SK-N-SH treated with all-trans-retinoic acid at 6 μM for 48 hours (cell line): Measurements from ENCODE around the gene ZDHHC3.

Experiments used
- BACH2 ChIP-seq: fragments of 250-450 bp; sonication (Bioruptor Pico); IDR thresholded peaks from 2 replicates; pipeline ENCODE4 v1.9.0; 2021; ENCODE audit warnings: mild to moderate bottlenecking, borderline replicate concordance
- CSDC2 ChIP-seq: fragments of 250-450 bp; sonication (Bioruptor Pico); IDR thresholded peaks from 2 replicates; pipeline ENCODE4 v1.5.0; 2020; ENCODE audit warnings: mild to moderate bottlenecking, moderate library complexity
- GLIS3 ChIP-seq: fragments of 250-450 bp; sonication (Bioruptor Pico); IDR thresholded peaks from 2 replicates; pipeline ENCODE4 v1.5.0; 2020; ENCODE audit warnings: mild to moderate bottlenecking, moderate library complexity
- OSR1 ChIP-seq: fragments of 250-450 bp; sonication (Bioruptor Pico); IDR thresholded peaks from 2 replicates; pipeline ENCODE4 v1.8.0; 2022; ENCODE audit warnings: moderate library complexity, mild to moderate bottlenecking, inconsistent platforms
- PPARA ChIP-seq: fragments of 250-450 bp; sonication (Bioruptor Pico); IDR thresholded peaks from 2 replicates; pipeline ENCODE4 v1.5.0; 2020; ENCODE audit warnings: mild to moderate bottlenecking, borderline replicate concordance
- RARB ChIP-seq: fragments of 250-450 bp; sonication (Bioruptor Pico); IDR thresholded peaks from 2 replicates; pipeline ENCODE4 v1.8.0; 2021; ENCODE audit warnings: mild to moderate bottlenecking, moderate library complexity
- SNAI2 ChIP-seq: fragments of 250-450 bp; sonication (Bioruptor Pico); IDR thresholded peaks from 2 replicates; pipeline ENCODE4 v1.5.0; 2020; ENCODE audit warnings: mild to moderate bottlenecking, moderate library complexity
- ZFP3 ChIP-seq: fragments of 250-450 bp; sonication (Bioruptor Pico); IDR thresholded peaks from 2 replicates; pipeline ENCODE4 v1.5.0; 2020; ENCODE audit warnings: mild to moderate bottlenecking, moderate library complexity
- TF ChIP-seq, protein P1 (sequence below): fragments of 250-450 bp; sonication (Bioruptor Pico); IDR thresholded peaks from 2 replicates; pipeline ENCODE4 v1.5.1; 2021; ENCODE audit warnings: mild to moderate bottlenecking, moderate library complexity
- TF ChIP-seq, protein P2 (sequence below): fragments of 250-450 bp; sonication (Bioruptor Pico); IDR thresholded peaks from 2 replicates; pipeline ENCODE4 v1.8.0; 2020; ENCODE audit warnings: mild to moderate bottlenecking, moderate library complexity, borderline replicate concordance
- TF ChIP-seq, protein P3 (sequence below): fragments of 250-450 bp; sonication (Bioruptor Pico); IDR thresholded peaks from 2 replicates; pipeline ENCODE4 v1.8.0; 2021; ENCODE audit warnings: low read depth, mild to moderate bottlenecking, moderate library complexity, borderline replicate concordance
- TF ChIP-seq, protein P4 (sequence below): fragments of 250-450 bp; sonication (Bioruptor Pico); IDR thresholded peaks from 2 replicates; pipeline ENCODE4 v1.5.0; 2020; ENCODE audit warnings: mild to moderate bottlenecking, moderate library complexity
- TF ChIP-seq, protein P5 (sequence below): fragments of 250-450 bp; sonication (Bioruptor Pico); IDR thresholded peaks from 2 replicates; pipeline ENCODE4 v1.5.1; 2020; ENCODE audit warnings: low read depth, mild to moderate bottlenecking, moderate library complexity

DNA sequence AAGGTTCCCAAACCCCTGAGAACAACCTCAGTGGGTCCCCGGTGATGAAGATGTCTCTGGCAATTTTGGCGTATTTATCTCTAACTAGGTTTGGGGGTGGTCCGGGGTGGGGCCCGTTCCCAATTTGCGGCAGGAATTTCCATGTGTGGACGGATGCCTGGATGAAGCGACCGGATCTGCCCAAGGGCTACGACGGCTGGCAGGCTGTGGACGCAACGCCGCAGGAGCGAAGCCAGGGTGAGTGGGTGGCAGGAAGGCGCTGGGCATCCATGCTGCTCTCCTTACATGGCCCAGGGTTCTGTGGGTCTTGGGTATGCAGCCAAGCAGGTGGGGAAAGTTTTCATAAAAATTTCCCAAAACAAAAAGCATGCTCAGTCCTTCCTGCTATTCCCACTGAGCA lies 72.2 kb downstream of the ZDHHC3 start:
- no peak for TF ChIP-seq SNAI2 (CRISPR knock-in tag)
- TF ChIP-seq, protein P1, sequence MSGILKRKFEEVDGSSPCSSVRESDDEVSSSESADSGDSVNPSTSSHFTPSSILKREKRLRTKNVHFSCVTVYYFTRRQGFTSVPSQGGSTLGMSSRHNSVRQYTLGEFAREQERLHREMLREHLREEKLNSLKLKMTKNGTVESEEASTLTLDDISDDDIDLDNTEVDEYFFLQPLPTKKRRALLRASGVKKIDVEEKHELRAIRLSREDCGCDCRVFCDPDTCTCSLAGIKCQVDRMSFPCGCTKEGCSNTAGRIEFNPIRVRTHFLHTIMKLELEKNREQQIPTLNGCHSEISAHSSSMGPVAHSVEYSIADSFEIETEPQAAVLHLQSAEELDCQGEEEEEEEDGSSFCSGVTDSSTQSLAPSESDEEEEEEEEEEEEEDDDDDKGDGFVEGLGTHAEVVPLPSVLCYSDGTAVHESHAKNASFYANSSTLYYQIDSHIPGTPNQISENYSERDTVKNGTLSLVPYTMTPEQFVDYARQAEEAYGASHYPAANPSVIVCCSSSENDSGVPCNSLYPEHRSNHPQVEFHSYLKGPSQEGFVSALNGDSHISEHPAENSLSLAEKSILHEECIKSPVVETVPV: no peak
- TF ChIP-seq, protein P2, sequence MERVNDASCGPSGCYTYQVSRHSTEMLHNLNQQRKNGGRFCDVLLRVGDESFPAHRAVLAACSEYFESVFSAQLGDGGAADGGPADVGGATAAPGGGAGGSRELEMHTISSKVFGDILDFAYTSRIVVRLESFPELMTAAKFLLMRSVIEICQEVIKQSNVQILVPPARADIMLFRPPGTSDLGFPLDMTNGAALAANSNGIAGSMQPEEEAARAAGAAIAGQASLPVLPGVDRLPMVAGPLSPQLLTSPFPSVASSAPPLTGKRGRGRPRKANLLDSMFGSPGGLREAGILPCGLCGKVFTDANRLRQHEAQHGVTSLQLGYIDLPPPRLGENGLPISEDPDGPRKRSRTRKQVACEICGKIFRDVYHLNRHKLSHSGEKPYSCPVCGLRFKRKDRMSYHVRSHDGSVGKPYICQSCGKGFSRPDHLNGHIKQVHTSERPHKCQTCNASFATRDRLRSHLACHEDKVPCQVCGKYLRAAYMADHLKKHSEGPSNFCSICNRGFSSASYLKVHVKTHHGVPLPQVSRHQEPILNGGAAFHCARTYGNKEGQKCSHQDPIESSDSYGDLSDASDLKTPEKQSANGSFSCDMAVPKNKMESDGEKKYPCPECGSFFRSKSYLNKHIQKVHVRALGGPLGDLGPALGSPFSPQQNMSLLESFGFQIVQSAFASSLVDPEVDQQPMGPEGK: no peak
- TF ChIP-seq CSDC2 (CRISPR knock-in tag): no peak
- TF ChIP-seq, protein P3, sequence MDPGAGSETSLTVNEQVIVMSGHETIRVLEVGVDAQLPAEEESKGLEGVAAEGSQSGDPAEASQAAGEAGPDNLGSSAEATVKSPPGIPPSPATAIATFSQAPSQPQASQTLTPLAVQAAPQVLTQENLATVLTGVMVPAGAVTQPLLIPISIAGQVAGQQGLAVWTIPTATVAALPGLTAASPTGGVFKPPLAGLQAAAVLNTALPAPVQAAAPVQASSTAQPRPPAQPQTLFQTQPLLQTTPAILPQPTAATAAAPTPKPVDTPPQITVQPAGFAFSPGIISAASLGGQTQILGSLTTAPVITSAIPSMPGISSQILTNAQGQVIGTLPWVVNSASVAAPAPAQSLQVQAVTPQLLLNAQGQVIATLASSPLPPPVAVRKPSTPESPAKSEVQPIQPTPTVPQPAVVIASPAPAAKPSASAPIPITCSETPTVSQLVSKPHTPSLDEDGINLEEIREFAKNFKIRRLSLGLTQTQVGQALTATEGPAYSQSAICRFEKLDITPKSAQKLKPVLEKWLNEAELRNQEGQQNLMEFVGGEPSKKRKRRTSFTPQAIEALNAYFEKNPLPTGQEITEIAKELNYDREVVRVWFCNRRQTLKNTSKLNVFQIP (CRISPR knock-in tag): no peak
- no peak for TF ChIP-seq GLIS3
- TF ChIP-seq, protein P4, sequence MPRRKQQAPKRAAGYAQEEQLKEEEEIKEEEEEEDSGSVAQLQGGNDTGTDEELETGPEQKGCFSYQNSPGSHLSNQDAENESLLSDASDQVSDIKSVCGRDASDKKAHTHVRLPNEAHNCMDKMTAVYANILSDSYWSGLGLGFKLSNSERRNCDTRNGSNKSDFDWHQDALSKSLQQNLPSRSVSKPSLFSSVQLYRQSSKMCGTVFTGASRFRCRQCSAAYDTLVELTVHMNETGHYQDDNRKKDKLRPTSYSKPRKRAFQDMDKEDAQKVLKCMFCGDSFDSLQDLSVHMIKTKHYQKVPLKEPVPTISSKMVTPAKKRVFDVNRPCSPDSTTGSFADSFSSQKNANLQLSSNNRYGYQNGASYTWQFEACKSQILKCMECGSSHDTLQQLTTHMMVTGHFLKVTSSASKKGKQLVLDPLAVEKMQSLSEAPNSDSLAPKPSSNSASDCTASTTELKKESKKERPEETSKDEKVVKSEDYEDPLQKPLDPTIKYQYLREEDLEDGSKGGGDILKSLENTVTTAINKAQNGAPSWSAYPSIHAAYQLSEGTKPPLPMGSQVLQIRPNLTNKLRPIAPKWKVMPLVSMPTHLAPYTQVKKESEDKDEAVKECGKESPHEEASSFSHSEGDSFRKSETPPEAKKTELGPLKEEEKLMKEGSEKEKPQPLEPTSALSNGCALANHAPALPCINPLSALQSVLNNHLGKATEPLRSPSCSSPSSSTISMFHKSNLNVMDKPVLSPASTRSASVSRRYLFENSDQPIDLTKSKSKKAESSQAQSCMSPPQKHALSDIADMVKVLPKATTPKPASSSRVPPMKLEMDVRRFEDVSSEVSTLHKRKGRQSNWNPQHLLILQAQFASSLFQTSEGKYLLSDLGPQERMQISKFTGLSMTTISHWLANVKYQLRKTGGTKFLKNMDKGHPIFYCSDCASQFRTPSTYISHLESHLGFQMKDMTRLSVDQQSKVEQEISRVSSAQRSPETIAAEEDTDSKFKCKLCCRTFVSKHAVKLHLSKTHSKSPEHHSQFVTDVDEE (CRISPR knock-in tag): no peak
- no peak for TF ChIP-seq ZFP3 (CRISPR knock-in tag)
- no peak for TF ChIP-seq BACH2 (CRISPR knock-in tag)
- TF ChIP-seq RARB (CRISPR knock-in tag): no peak
- no peak for TF ChIP-seq PPARA (CRISPR knock-in tag)
- TF ChIP-seq, protein P5, sequence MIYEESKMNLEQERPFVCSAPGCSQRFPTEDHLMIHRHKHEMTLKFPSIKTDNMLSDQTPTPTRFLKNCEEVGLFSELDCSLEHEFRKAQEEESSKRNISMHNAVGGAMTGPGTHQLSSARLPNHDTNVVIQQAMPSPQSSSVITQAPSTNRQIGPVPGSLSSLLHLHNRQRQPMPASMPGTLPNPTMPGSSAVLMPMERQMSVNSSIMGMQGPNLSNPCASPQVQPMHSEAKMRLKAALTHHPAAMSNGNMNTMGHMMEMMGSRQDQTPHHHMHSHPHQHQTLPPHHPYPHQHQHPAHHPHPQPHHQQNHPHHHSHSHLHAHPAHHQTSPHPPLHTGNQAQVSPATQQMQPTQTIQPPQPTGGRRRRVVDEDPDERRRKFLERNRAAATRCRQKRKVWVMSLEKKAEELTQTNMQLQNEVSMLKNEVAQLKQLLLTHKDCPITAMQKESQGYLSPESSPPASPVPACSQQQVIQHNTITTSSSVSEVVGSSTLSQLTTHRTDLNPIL (CRISPR knock-in tag): no peak
- no peak for TF ChIP-seq OSR1 (CRISPR knock-in tag)
